HepG2 (cell line): ENCODE measurements around the gene CREM. TPM values are rescaled to one million over a fixed set of nuclear protein-coding genes. Genes with fewer than 3 reads are reported as not detected.
A peak's percentile ranks its signal among the peaks of the same experiment; 100 is the strongest.

Experiments used
- ATAC-seq: fragments of 200-7000 bp; cut with Tn5 transposase; 3 replicates; pipeline ENCODE4 v1.9.1; 2020; ENCODE audit warnings: mild to moderate bottlenecking, moderate library complexity
- BruUV-seq: library from RNA; stranded (reverse); fragments of 400-500 nt; replicated peaks from 2 replicates; lab custom pipeline; 2021; lab: Mats Ljungman, UMichigan
- CTCF ChIA-PET: fragments of 300-600 bp; formaldehyde crosslinking; extraction: SDS; loops from one replicate; lab custom pipeline; 2021; ENCODE audit warnings: low total read pairs, inconsistent platforms, low intra/inter-chr PET ratio; lab: Yijun Ruan, JAX
- POLR2A ChIA-PET: fragments of 350-600 bp; sonication (Branson Sonifier 250); formaldehyde crosslinking; loops from one replicate; lab custom pipeline; 2020; ENCODE audit warnings: antibody characterized with exemption, inconsistent platforms; lab: Yijun Ruan, JAX
- DNase-seq: peaks from one replicate; pipeline ENCODE4 v3.0.0-alpha.2; 2015; ENCODE audit warnings: low spot score
- FAIRE-seq: peaks from 3 replicates; lab custom pipeline; 2011; peaks lifted over from hg19 to GRCh38; lab: Jason Lieb, UNC
- H2AFZ ChIP-seq: one replicate; pipeline ENCODE4 v1.6.1; 2011; ENCODE audit warnings: low read length, inconsistent platforms
- H3K27ac ChIP-seq: fragments of 300-600 bp; 3 replicates; pipeline ENCODE4 v1.8.0; 2011; ENCODE audit warnings: mixed run types, mild to moderate bottlenecking, mixed read lengths, low read length, inconsistent platforms; ENCODE audit not compliant: insufficient read depth; ENCODE audit errors: extremely low read length
- H3K27me3 ChIP-seq, 2 experiments: fragments of 200-600 bp in 1 of 2; 2 replicates in 1 of 2; 3 replicates in 1 of 2; pipeline versions ENCODE4 v1.6.0 to v1.8.0; 2011; ENCODE audit warnings: low read length in 2 of 2, mild to moderate bottlenecking in 2 of 2, moderate library complexity in 2 of 2, inconsistent platforms in 1 of 2; ENCODE audit not compliant: insufficient read depth in 2 of 2, control insufficient read depth in 1 of 2
- H3K36me3 ChIP-seq, 2 experiments: fragments of 200-600 bp in 1 of 2; replicated peaks in 1 of 2; 2 replicates in 1 of 2; 3 replicates in 1 of 2; pipeline versions ENCODE4 v1.5.1 to v1.8.0; 2011; ENCODE audit warnings: low read length in 2 of 2, inconsistent platforms in 1 of 2; ENCODE audit not compliant: insufficient read depth in 2 of 2, control insufficient read depth in 1 of 2
- H3K4me1 ChIP-seq: 2 replicates; pipeline ENCODE4 v1.5.1; 2012; ENCODE audit warnings: low read length, inconsistent platforms; ENCODE audit not compliant: insufficient read depth
- H3K4me2 ChIP-seq: 2 replicates; pipeline ENCODE4 v1.6.0; 2011; ENCODE audit warnings: low read depth, low read length, inconsistent platforms
- H3K4me3 ChIP-seq, 3 experiments: fragments of 200-600 bp in 1 of 3; sonication (generic), shearing (Covaris generic) in 1 of 3; replicated peaks in 1 of 3; 2 replicates each; pipeline ENCODE4 v1.5.1; 2011 to 2016; ENCODE audit warnings: low read length in 3 of 3, inconsistent platforms in 2 of 3, low read depth in 2 of 3, mild to moderate bottlenecking in 2 of 3, control low read depth in 1 of 3, mixed read lengths in 1 of 3; ENCODE audit not compliant: insufficient read depth in 1 of 3
- H3K79me2 ChIP-seq: one replicate; pipeline ENCODE4 v1.6.1; 2011; ENCODE audit warnings: low read length, inconsistent platforms; ENCODE audit not compliant: insufficient read depth
- H3K9ac ChIP-seq: 2 replicates; pipeline ENCODE4 v1.6.0; 2011; ENCODE audit warnings: mild to moderate bottlenecking, low read depth, low read length, inconsistent platforms; ENCODE audit not compliant: insufficient read depth
- H3K9me3 ChIP-seq: 2 replicates; pipeline ENCODE4 v1.5.1; 2012; ENCODE audit warnings: mild to moderate bottlenecking, low read length
- H4K20me1 ChIP-seq: 2 replicates; pipeline ENCODE4 v1.6.0; 2011; ENCODE audit warnings: inconsistent platforms, mild to moderate bottlenecking, low read length, moderate library complexity; ENCODE audit not compliant: insufficient read depth
- AGO2 ChIP-seq: fragments of 200-400 bp; formaldehyde crosslinking; optimal IDR thresholded peaks from 2 replicates; pipeline ENCODE3; 2017; ENCODE audit warnings: mild to moderate bottlenecking, low read depth, low read length, moderate library complexity
- EP300 ChIP-seq, 3 experiments: sonication (generic) in 1 of 3; formaldehyde crosslinking in 1 of 3; IDR thresholded peaks; 2 replicates each; pipeline versions ENCODE4 v1.5.1 to v1.6.1; 2011 to 2020; ENCODE audit warnings: low read depth in 2 of 3, low read length in 2 of 3, borderline replicate concordance in 1 of 3, improper control_type of control experiment in 1 of 3, mild to moderate bottlenecking in 1 of 3, missing genetic modification reagents in 1 of 3, moderate library complexity in 1 of 3
- FOXA3 ChIP-seq: IDR thresholded peaks from 2 replicates; pipeline ENCODE4 v1.6.1; 2016; ENCODE audit warnings: missing genetic modification reagents, missing compliant biosample characterization
- HHEX ChIP-seq: IDR thresholded peaks from 2 replicates; pipeline ENCODE4 v1.6.1; 2016; ENCODE audit warnings: control low read depth
- KDM1A ChIP-seq: IDR thresholded peaks from 2 replicates; pipeline ENCODE4 v1.6.1; 2016; ENCODE audit warnings: missing compliant biosample characterization
- MEF2D ChIP-seq: sonication (generic); formaldehyde crosslinking; IDR thresholded peaks from 2 replicates; pipeline ENCODE4 v1.5.1; 2020; ENCODE audit warnings: mild to moderate bottlenecking, missing genetic modification reagents
- RARA ChIP-seq: IDR thresholded peaks from 2 replicates; pipeline ENCODE4 v1.6.1; 2016; ENCODE audit warnings: missing genetic modification reagents, missing compliant biosample characterization
- SAP130 ChIP-seq: IDR thresholded peaks from 2 replicates; pipeline ENCODE4 v1.6.1; 2016; ENCODE audit warnings: low read depth
- SOX5 ChIP-seq: IDR thresholded peaks from 2 replicates; pipeline ENCODE4 v1.6.1; 2016; ENCODE audit warnings: borderline replicate concordance
- ZNF563 ChIP-seq: sonication (generic); formaldehyde crosslinking; IDR thresholded peaks from 2 replicates; pipeline ENCODE4 v1.8.0; 2022; ENCODE audit warnings: mild to moderate bottlenecking, moderate library complexity, missing genetic modification reagents
- ZNF644 ChIP-seq: IDR thresholded peaks from 2 replicates; pipeline ENCODE4 v1.6.1; 2016; ENCODE audit warnings: low read depth
- WGBS: methylation state at CpG from one replicate; pipeline ENCODE4 v1.1.6; 2017; ENCODE audit warnings: low lambda C conversion rate; 5-methylcytosine and 5-hydroxymethylcytosine counted together
- in situ Hi-C: cut with HindIII; loops from 2 replicates; pipeline ENCODE4 v1.10.0; 2017; ENCODE audit warnings: low pct_unique_long_range_greater_than_20kb; ENCODE audit not compliant: extremely low pct_ligation_motif_present
- intact Hi-C: fragments of 100-400 bp; cut with micrococcal nuclease; formaldehyde crosslinking; loops from one replicate; pipeline ENCODE4 v1.10.0; 2022; ENCODE audit not compliant: unreplicated experiment
- polyA plus RNA-seq, 8 experiments: library from polyadenylated mRNA; depleted of rRNA in 3 of 8; stranded (reverse) in 7 of 8; unstranded in 1 of 8; fragments of >200 nt; fragmentation: Illumina TruSeq in 4 of 8; extraction: Trizol in 4 of 8; gene quantifications; 2 replicates each; pipeline versions ENCODE4 v1.2.1 to v1.2.3, GENCODE V29; 2011 to 2016; ENCODE audit warnings: low read depth in 4 of 8, missing spikeins in 1 of 8, mixed read lengths in 1 of 8; ENCODE audit not compliant: insufficient read depth in 1 of 8
- total RNA-seq, 5 experiments: library from RNA; depleted of rRNA; stranded (reverse); fragments of >200 nt; fragmentation: Illumina TruSeq; extraction: Trizol; gene quantifications; 2 replicates each; pipeline ENCODE4 v1.2.3, GENCODE V29; 2016; ENCODE audit warnings: low read depth in 1 of 5
- TF ChIP-seq, protein P1 (sequence below): IDR thresholded peaks from 2 replicates; pipeline ENCODE4 v1.4.0; 2020; ENCODE audit warnings: mild to moderate bottlenecking, missing genetic modification reagents
- TF ChIP-seq, protein P2 (sequence below): sonication (generic); formaldehyde crosslinking; IDR thresholded peaks from 2 replicates; pipeline ENCODE4 v1.8.0; 2022; ENCODE audit warnings: missing genetic modification reagents, mild to moderate bottlenecking, moderate library complexity, borderline replicate concordance
- TF ChIP-seq, protein P3 (sequence below): sonication (generic); formaldehyde crosslinking; conservative IDR thresholded peaks from 2 replicates; pipeline ENCODE4 v1.4.0; 2020; ENCODE audit warnings: mild to moderate bottlenecking, missing genetic modification reagents, moderate library complexity

Gene CREM
- total and polyA plus RNA-seq, 2 of the 13 experiments (the other 11 are each of a cell fraction or from before 2014, with no cell fraction given), result 21.3 to 25.4 TPM

DNA sequence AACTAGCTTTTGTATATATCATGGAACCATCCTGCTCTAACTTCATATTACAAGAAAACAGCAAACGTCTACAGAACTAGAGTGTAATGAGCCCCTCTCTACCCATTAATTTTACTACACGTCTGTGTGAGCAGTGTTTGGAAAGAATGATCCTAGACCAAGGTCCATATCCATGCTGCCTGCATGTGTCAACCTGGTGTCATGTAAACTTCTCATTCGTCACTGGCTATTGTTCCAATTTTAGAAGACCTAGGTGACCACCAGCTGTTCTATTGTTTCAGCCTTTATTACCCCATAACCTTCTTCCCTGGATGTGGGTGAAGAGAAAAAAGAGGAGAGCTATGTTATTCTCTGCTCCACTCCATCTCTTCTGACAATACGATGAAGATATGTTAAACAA is 77.1 kb downstream of the CREM start:
- intact Hi-C loops (no loop called here), in situ Hi-C loops (no loop called here)
- Histone ChIP-seq H3K9me3 (no peaks in the 10 kb centered on the region), H3K4me1 (peaks cover 28% of the 10 kb centered on the region), H3K27me3 (no peaks in the 10 kb centered on the region), H4K20me1 (no peaks in the 10 kb centered on the region), H3K27ac (peak overlapping the region; percentile 33), H3K4me3 (no peak overlapping the region), H2AFZ (no peak overlapping the region), H3K36me3 (no peaks in the 10 kb centered on the region; a peak in 1 of 5 replicates), H3K4me2 (no peak overlapping the region), H3K9ac (no peak overlapping the region), H3K79me2 (no peaks in the 10 kb centered on the region)
- 30% methylated on average over 4 of the region's 4 CpGs for WGBS
- peak; percentile 57 for DNase-seq
- ChIA-PET POLR2A (interaction anchor here (0.6 kb wide), 1 partner anchor 17 kb away, joined by 5 read pairs; no protein-coding TSS in a partner anchor), CTCF (no interaction called here)
- FAIRE-seq, result no peak
- BruUV-seq, result no TSS peak
- peak; percentile 79 for ATAC-seq
- TF ChIP-seq FOXA3 (CRISPR knock-in tag), result peak; percentile 45
- TF ChIP-seq MEF2D (CRISPR knock-in tag), result 0 out of 2 replicates have a peak, but pooled peaks have one; percentile 28
- 0 out of 2 replicates have a peak, but pooled peaks have one; percentile 12 for TF ChIP-seq ZNF644 (CRISPR knock-in tag)
- TF ChIP-seq, protein P1, sequence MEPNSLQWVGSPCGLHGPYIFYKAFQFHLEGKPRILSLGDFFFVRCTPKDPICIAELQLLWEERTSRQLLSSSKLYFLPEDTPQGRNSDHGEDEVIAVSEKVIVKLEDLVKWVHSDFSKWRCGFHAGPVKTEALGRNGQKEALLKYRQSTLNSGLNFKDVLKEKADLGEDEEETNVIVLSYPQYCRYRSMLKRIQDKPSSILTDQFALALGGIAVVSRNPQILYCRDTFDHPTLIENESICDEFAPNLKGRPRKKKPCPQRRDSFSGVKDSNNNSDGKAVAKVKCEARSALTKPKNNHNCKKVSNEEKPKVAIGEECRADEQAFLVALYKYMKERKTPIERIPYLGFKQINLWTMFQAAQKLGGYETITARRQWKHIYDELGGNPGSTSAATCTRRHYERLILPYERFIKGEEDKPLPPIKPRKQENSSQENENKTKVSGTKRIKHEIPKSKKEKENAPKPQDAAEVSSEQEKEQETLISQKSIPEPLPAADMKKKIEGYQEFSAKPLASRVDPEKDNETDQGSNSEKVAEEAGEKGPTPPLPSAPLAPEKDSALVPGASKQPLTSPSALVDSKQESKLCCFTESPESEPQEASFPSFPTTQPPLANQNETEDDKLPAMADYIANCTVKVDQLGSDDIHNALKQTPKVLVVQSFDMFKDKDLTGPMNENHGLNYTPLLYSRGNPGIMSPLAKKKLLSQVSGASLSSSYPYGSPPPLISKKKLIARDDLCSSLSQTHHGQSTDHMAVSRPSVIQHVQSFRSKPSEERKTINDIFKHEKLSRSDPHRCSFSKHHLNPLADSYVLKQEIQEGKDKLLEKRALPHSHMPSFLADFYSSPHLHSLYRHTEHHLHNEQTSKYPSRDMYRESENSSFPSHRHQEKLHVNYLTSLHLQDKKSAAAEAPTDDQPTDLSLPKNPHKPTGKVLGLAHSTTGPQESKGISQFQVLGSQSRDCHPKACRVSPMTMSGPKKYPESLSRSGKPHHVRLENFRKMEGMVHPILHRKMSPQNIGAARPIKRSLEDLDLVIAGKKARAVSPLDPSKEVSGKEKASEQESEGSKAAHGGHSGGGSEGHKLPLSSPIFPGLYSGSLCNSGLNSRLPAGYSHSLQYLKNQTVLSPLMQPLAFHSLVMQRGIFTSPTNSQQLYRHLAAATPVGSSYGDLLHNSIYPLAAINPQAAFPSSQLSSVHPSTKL, result peak; percentile 51; the same call in 1 of the 2 replicates
- peak; percentile 98 for TF ChIP-seq SOX5 (CRISPR knock-in tag)
- TF ChIP-seq HHEX (CRISPR knock-in tag), result no peak
- peak in 1 of 2 experiments; percentile 31; a peak in 1 of 4 replicates for TF ChIP-seq EP300 (IDR thresholded peaks at IDR 0.05; ENCODE audit: low read depth in 2 of 2, low read length in 2 of 2)
- no peak for TF ChIP-seq EP300 (CRISPR knock-in tag; IDR thresholded peaks at IDR 0.05; ENCODE audit: borderline replicate concordance)
- peak; percentile 47 for TF ChIP-seq SAP130 (CRISPR knock-in tag)
- no peak for TF ChIP-seq ZNF563
- TF ChIP-seq, protein P2, sequence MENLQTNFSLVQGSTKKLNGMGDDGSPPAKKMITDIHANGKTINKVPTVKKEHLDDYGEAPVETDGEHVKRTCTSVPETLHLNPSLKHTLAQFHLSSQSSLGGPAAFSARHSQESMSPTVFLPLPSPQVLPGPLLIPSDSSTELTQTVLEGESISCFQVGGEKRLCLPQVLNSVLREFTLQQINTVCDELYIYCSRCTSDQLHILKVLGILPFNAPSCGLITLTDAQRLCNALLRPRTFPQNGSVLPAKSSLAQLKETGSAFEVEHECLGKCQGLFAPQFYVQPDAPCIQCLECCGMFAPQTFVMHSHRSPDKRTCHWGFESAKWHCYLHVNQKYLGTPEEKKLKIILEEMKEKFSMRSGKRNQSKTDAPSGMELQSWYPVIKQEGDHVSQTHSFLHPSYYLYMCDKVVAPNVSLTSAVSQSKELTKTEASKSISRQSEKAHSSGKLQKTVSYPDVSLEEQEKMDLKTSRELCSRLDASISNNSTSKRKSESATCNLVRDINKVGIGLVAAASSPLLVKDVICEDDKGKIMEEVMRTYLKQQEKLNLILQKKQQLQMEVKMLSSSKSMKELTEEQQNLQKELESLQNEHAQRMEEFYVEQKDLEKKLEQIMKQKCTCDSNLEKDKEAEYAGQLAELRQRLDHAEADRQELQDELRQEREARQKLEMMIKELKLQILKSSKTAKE (CRISPR knock-in tag), result no peak
- TF ChIP-seq, protein P3, sequence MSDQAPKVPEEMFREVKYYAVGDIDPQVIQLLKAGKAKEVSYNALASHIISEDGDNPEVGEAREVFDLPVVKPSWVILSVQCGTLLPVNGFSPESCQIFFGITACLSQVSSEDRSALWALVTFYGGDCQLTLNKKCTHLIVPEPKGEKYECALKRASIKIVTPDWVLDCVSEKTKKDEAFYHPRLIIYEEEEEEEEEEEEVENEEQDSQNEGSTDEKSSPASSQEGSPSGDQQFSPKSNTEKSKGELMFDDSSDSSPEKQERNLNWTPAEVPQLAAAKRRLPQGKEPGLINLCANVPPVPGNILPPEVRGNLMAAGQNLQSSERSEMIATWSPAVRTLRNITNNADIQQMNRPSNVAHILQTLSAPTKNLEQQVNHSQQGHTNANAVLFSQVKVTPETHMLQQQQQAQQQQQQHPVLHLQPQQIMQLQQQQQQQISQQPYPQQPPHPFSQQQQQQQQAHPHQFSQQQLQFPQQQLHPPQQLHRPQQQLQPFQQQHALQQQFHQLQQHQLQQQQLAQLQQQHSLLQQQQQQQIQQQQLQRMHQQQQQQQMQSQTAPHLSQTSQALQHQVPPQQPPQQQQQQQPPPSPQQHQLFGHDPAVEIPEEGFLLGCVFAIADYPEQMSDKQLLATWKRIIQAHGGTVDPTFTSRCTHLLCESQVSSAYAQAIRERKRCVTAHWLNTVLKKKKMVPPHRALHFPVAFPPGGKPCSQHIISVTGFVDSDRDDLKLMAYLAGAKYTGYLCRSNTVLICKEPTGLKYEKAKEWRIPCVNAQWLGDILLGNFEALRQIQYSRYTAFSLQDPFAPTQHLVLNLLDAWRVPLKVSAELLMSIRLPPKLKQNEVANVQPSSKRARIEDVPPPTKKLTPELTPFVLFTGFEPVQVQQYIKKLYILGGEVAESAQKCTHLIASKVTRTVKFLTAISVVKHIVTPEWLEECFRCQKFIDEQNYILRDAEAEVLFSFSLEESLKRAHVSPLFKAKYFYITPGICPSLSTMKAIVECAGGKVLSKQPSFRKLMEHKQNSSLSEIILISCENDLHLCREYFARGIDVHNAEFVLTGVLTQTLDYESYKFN, result peak; percentile 56
- 0 out of 2 replicates have a peak, but pooled peaks have one; percentile 31 for TF ChIP-seq RARA (CRISPR knock-in tag)
- no peak for TF ChIP-seq KDM1A (CRISPR knock-in tag)
- TF ChIP-seq AGO2, result no peak
